GM19193 (cell line): ENCODE data around the gene VWA7.
A peak's percentile ranks its signal among the peaks of the same experiment; 100 is the strongest.

Experiments used
- POLR2A ChIP-seq: IDR thresholded peaks from 4 replicates; pipeline ENCODE4 v1.6.1; 2011; ENCODE audit not compliant: insufficient read depth, insufficient read length; ENCODE audit errors: extremely low read depth

The VWA7 gene

GRCh38 chr6:31797588-31797987 is 20.5 kb upstream of the VWA7 start:
- TF ChIP-seq POLR2A = no peak

- no peak for TF ChIP-seq POLR2A
Measured at GRCh38 chr6:31796993-31797385, 19.9 kb upstream of the VWA7 start.

GRCh38 chr6:31795616-31796298 is 18.6 kb upstream of the VWA7 start, which contains the start of gene VARS1:
VARS1 (minus strand) TSS chr6:31795752; CDS start chr6:31795217, 535 bp downstream.
- TF ChIP-seq POLR2A = peak; percentile 68

- TF ChIP-seq POLR2A = no peak
Measured at GRCh38 chr6:31794866-31795615, 17.9 kb upstream of the VWA7 start.

GRCh38 chr6:31794294-31794865 is 17.3 kb upstream of the VWA7 start:
- no peak for TF ChIP-seq POLR2A

GRCh38 chr6:31792761-31793171 is 15.6 kb upstream of the VWA7 start:
- TF ChIP-seq POLR2A = no peak

GRCh38 chr6:31792090-31792374 is 14.9 kb upstream of the VWA7 start:
- TF ChIP-seq POLR2A = no peak

- no peak for TF ChIP-seq POLR2A
Measured at GRCh38 chr6:31791324-31792089, 14.4 kb upstream of the VWA7 start.

GRCh38 chr6:31785475-31785874 is 8.3 kb upstream of the VWA7 start:
- TF ChIP-seq POLR2A = no peak

GRCh38 chr6:31784098-31784925 is 7.2 kb upstream of the VWA7 start:
- no peak for TF ChIP-seq POLR2A

- no peak for TF ChIP-seq POLR2A
Measured at GRCh38 chr6:31782126-31782855, 5.2 kb upstream of the VWA7 start.

GRCh38 chr6:31781244-31782125 is 4.4 kb upstream of the VWA7 start:
- no peak for TF ChIP-seq POLR2A
